DMS79 (cell line): Measurements from ENCODE around the gene DGKG.

Experiments
- DNase-seq: peaks from one replicate; lab custom pipeline; 2025; lab: John Stamatoyannopoulos, UW

Gene DGKG

GRCh38 chr3:186108106-186108940 lies 253.7 kb downstream of the DGKG start:
- no peak for DNase-seq

- peak; percentile 57 for DNase-seq
These were observed 254.6 kb downstream of the DGKG start for GRCh38 chr3:186107215-186108105.

GRCh38 chr3:186105543-186105942 lies 256.5 kb downstream of the DGKG start:
- no peak for DNase-seq

GRCh38 chr3:186102687-186103086 lies 259.3 kb downstream of the DGKG start:
- DNase-seq, result no peak

- DNase-seq, result no peak
These were observed 261.6 kb downstream of the DGKG start for GRCh38 chr3:186100398-186100797.

GRCh38 chr3:186099178-186099577 lies 262.9 kb downstream of the DGKG start:
- peak; percentile 5 for DNase-seq

GRCh38 chr3:186098740-186099139 lies 263.3 kb downstream of the DGKG start:
- no peak for DNase-seq

GRCh38 chr3:186097663-186098451 lies 264.2 kb downstream of the DGKG start:
- peak; percentile 9 for DNase-seq

- no peak for DNase-seq
These were observed 264.7 kb downstream of the DGKG start for GRCh38 chr3:186097317-186097662.
